Astrocyte (in vitro differentiated cells and primary cell): ENCODE measurements around the gene IL17C. TPM values are rescaled to one million over a fixed set of nuclear protein-coding genes. Genes with fewer than 3 reads are reported as not detected.

Experiments used
- DNase-seq: peaks from one replicate; pipeline ENCODE4 v3.0.0-alpha.2; 2010; ENCODE audit warnings: low read depth
- FAIRE-seq: peaks from 2 replicates; lab custom pipeline; 2011; peaks lifted over from hg19 to GRCh38; lab: Jason Lieb, UNC
- H2AFZ ChIP-seq: 2 replicates; pipeline ENCODE4 v1.6.0; 2012; ENCODE audit warnings: low read depth, low read length, inconsistent platforms
- H3K27ac ChIP-seq: 2 replicates; pipeline ENCODE4 v1.5.1; 2011; ENCODE audit warnings: low read depth, low read length, inconsistent platforms
- H3K27me3 ChIP-seq: 2 replicates; pipeline ENCODE4 v1.6.0; 2011; ENCODE audit warnings: low read length, inconsistent platforms; ENCODE audit not compliant: insufficient read depth
- H3K36me3 ChIP-seq: 2 replicates; pipeline ENCODE4 v1.5.1; 2011; ENCODE audit warnings: low read length, inconsistent platforms; ENCODE audit not compliant: insufficient read depth
- H3K4me1 ChIP-seq: 2 replicates; pipeline ENCODE4 v1.5.1; 2011; ENCODE audit warnings: low read length, inconsistent platforms; ENCODE audit not compliant: insufficient read depth
- H3K4me2 ChIP-seq: 2 replicates; pipeline ENCODE4 v1.6.0; 2012; ENCODE audit warnings: low read length, inconsistent platforms
- H3K4me3 ChIP-seq: 2 replicates; pipeline ENCODE4 v1.5.1; 2011; ENCODE audit warnings: low read depth, mild to moderate bottlenecking, low read length, inconsistent platforms; ENCODE audit not compliant: insufficient read depth
- H3K79me2 ChIP-seq: 2 replicates; pipeline ENCODE4 v1.6.0; 2012; ENCODE audit warnings: mild to moderate bottlenecking, low read length, inconsistent platforms; ENCODE audit not compliant: insufficient read depth
- H3K9ac ChIP-seq: 2 replicates; pipeline ENCODE4 v1.6.0; 2012; ENCODE audit warnings: mild to moderate bottlenecking, low read length, inconsistent platforms
- H3K9me3 ChIP-seq: 2 replicates; pipeline ENCODE4 v1.5.1; 2012; ENCODE audit warnings: low read depth, mild to moderate bottlenecking, low read length, inconsistent platforms; ENCODE audit not compliant: insufficient read depth
- H4K20me1 ChIP-seq: 2 replicates; pipeline ENCODE4 v1.6.0; 2012; ENCODE audit warnings: low read length, inconsistent platforms; ENCODE audit not compliant: insufficient read depth
- H3K27ac Mint-ChIP-seq: one replicate; pipeline ENCODE4 v1.8.0; 2021; ENCODE audit warnings: mild to moderate bottlenecking, mixed read lengths; ENCODE audit not compliant: unreplicated experiment
- H3K27me3 Mint-ChIP-seq: one replicate; pipeline ENCODE4 v1.8.0; 2021; ENCODE audit warnings: low read depth, mixed read lengths; ENCODE audit not compliant: unreplicated experiment
- H3K36me3 Mint-ChIP-seq: one replicate; pipeline ENCODE4 v1.8.0; 2021; ENCODE audit warnings: low read depth, mixed read lengths; ENCODE audit not compliant: unreplicated experiment
- H3K4me1 Mint-ChIP-seq: one replicate; pipeline ENCODE4 v1.8.0; 2021; ENCODE audit warnings: low read depth, mixed read lengths; ENCODE audit not compliant: unreplicated experiment
- H3K4me3 Mint-ChIP-seq: one replicate; pipeline ENCODE4 v1.8.0; 2021; ENCODE audit warnings: mild to moderate bottlenecking, moderate library complexity, mixed read lengths; ENCODE audit not compliant: unreplicated experiment
- H3K9me3 Mint-ChIP-seq: one replicate; pipeline ENCODE4 v1.8.0; 2021; ENCODE audit warnings: mild to moderate bottlenecking, mixed read lengths; ENCODE audit not compliant: unreplicated experiment
- EZH2 ChIP-seq: IDR thresholded peaks from 2 replicates; pipeline ENCODE4 v1.6.1; 2012; ENCODE audit warnings: mild to moderate bottlenecking, low read length, inconsistent platforms; ENCODE audit not compliant: insufficient read depth
- total RNA-seq: library from RNA; stranded (reverse); gene quantifications from 2 replicates; pipeline ENCODE4 v1.2.1, GENCODE V29; 2021
- TF ChIP-seq, protein P1 (sequence below): IDR thresholded peaks from 2 replicates; pipeline ENCODE4 v1.5.1; 2011; ENCODE audit warnings: low read depth, mild to moderate bottlenecking, inconsistent platforms, low read length, moderate library complexity; ENCODE audit not compliant: insufficient read depth

Gene IL17C
- total RNA-seq, 1 donor from 2014 or later, result 0.36 TPM

DNA sequence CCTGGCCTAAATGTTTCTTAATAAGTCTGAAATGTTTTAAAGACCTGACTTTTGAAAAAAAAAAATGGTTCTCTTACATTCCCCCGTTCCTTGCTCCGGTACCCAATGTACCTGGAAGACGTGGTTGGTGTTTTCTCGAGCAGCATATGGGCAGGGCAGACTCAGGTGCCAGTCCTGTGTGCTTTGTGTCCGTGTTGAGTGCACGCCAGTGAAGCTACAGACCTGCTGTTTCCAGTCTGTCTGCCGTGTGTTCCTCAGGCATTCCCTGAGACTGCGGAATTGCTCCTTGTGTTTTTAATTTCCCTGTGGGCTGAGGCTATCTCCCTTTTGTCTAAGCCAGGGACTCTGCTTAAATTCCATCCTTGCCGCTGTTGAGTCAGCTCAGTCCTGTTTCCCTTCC lies 11.7 kb upstream of the IL17C start:
- no peak for TF ChIP-seq EZH2
- TF ChIP-seq, protein P1, sequence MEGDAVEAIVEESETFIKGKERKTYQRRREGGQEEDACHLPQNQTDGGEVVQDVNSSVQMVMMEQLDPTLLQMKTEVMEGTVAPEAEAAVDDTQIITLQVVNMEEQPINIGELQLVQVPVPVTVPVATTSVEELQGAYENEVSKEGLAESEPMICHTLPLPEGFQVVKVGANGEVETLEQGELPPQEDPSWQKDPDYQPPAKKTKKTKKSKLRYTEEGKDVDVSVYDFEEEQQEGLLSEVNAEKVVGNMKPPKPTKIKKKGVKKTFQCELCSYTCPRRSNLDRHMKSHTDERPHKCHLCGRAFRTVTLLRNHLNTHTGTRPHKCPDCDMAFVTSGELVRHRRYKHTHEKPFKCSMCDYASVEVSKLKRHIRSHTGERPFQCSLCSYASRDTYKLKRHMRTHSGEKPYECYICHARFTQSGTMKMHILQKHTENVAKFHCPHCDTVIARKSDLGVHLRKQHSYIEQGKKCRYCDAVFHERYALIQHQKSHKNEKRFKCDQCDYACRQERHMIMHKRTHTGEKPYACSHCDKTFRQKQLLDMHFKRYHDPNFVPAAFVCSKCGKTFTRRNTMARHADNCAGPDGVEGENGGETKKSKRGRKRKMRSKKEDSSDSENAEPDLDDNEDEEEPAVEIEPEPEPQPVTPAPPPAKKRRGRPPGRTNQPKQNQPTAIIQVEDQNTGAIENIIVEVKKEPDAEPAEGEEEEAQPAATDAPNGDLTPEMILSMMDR, result no peak

GRCh38 chr16:88627531-88628411 lies 10.6 kb upstream of the IL17C start:
- Histone ChIP-seq H3K27ac (no peak overlapping the region), H2AFZ (no peak overlapping the region), H3K9me3 (no peaks in the 10 kb centered on the region), H3K79me2 (no peaks in the 10 kb centered on the region), H4K20me1 (peaks cover 4% of the 10 kb centered on the region), H3K4me1 (no peaks in the 10 kb centered on the region), H3K27me3 (no peaks in the 10 kb centered on the region), H3K9ac (no peak overlapping the region), H3K36me3 (peaks cover 7% of the 10 kb centered on the region), H3K4me2 (no peak overlapping the region), H3K4me3 (no peak overlapping the region)
- H3K36me3 Mint-ChIP-seq, result peaks cover 3% of the 10 kb centered on the region
- no peaks in the 10 kb centered on the region for H3K27me3 Mint-ChIP-seq
- H3K27ac Mint-ChIP-seq, result no peak overlapping the region
- DNase-seq (no peak), FAIRE-seq (no peak)
- H3K9me3 Mint-ChIP-seq, result no peaks in the 10 kb centered on the region
- peaks cover 3% of the 10 kb centered on the region for H3K4me1 Mint-ChIP-seq
- no peak overlapping the region for H3K4me3 Mint-ChIP-seq
- TF ChIP-seq EZH2, result no peak
- TF ChIP-seq, protein P1, result no peak

More for the DNA sequence above, 11.7 kb upstream of the IL17C start:
- Mint-ChIP-seq H3K4me1 (peaks cover 3% of the 10 kb centered on the region), H3K9me3 (no peaks in the 10 kb centered on the region), H3K4me3 (no peak overlapping the region), H3K27me3 (no peaks in the 10 kb centered on the region), H3K36me3 (no peaks in the 10 kb centered on the region), H3K27ac (no peak overlapping the region)
- H2AFZ ChIP-seq, result no peak overlapping the region
- FAIRE-seq, result no peak
- H4K20me1 ChIP-seq, result peaks cover 4% of the 10 kb centered on the region
- H3K36me3 ChIP-seq, result peaks cover 10% of the 10 kb centered on the region
- no peaks in the 10 kb centered on the region for H3K27me3 ChIP-seq
- H3K4me3 ChIP-seq, result no peak overlapping the region
- H3K27ac ChIP-seq, result no peak overlapping the region
- no peaks in the 10 kb centered on the region for H3K4me1 ChIP-seq
- DNase-seq, result no peak
- no peak overlapping the region for H3K9ac ChIP-seq
- H3K79me2 ChIP-seq, result no peaks in the 10 kb centered on the region
- H3K4me2 ChIP-seq, result no peak overlapping the region
- H3K9me3 ChIP-seq, result no peaks in the 10 kb centered on the region

DNA sequence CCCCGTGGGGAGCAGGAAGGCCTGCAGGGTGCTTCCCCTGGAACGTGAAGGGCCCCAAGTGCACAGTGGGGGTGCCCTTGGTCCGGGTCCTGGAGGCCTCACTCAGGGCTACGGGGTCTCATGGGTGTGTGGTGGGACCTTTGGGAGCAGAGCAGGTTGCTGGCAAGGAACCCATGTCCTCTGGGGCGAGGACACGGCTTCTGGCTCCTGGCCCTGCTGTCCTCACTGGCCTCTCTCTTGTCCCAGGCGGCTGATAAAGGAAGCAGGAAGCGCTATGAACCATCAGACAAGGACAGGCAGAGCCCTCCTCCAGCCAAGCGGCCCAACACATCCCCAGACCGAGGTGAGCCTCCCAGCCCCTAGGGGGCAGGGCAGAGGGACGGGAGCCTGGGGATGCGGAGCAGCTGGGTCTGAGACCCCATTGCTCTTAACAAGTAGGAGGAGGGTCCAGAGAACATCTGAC lies 9.8 kb upstream of the IL17C start:
- H3K27ac Mint-ChIP-seq, result no peak overlapping the region
- no peak for FAIRE-seq
- no peaks in the 10 kb centered on the region for H3K4me1 ChIP-seq

More for the DNA sequence above, 9.8 kb upstream of the IL17C start:
- no peak overlapping the region for H2AFZ ChIP-seq
- no peak for DNase-seq
- no peak for TF ChIP-seq EZH2
- TF ChIP-seq, protein P1, result peak; percentile 31
- no peak overlapping the region for H3K4me3 Mint-ChIP-seq
- no peaks in the 10 kb centered on the region for H3K27me3 ChIP-seq
- no peak overlapping the region for H3K27ac ChIP-seq
- H4K20me1 ChIP-seq, result peaks cover 10% of the 10 kb centered on the region
- no peak overlapping the region for H3K9ac ChIP-seq
- H3K27me3 Mint-ChIP-seq, result no peaks in the 10 kb centered on the region
- H3K4me1 Mint-ChIP-seq, result peaks cover 3% of the 10 kb centered on the region
- no peak overlapping the region for H3K4me2 ChIP-seq
- H3K79me2 ChIP-seq, result no peaks in the 10 kb centered on the region
- peaks cover 3% of the 10 kb centered on the region for H3K36me3 Mint-ChIP-seq
- H3K9me3 Mint-ChIP-seq, result no peaks in the 10 kb centered on the region
- H3K4me3 ChIP-seq, result no peak overlapping the region
- H3K36me3 ChIP-seq, result peaks cover 7% of the 10 kb centered on the region
- no peaks in the 10 kb centered on the region for H3K9me3 ChIP-seq
